Astrocyte (in vitro differentiated cells and primary cell): ENCODE measurements around the gene ZMYND8.

Experiments
- CTCF ChIP-seq: IDR thresholded peaks from 2 replicates; pipeline ENCODE4 v1.5.1; 2011; ENCODE audit warnings: low read depth, mild to moderate bottlenecking, inconsistent platforms, low read length, moderate library complexity; ENCODE audit not compliant: insufficient read depth
- EZH2 ChIP-seq: IDR thresholded peaks from 2 replicates; pipeline ENCODE4 v1.6.1; 2012; ENCODE audit warnings: mild to moderate bottlenecking, low read length, inconsistent platforms; ENCODE audit not compliant: insufficient read depth

- TF ChIP-seq EZH2 (no peak), CTCF (no peak)
Measured at GRCh38 chr20:47318027-47318585, 38.4 kb downstream of the ZMYND8 start.
